Measurements from ENCODE around the gene CIITA.
A peak's percentile ranks its signal among the peaks of the same experiment; 100 is the strongest.
"Not testable (repeated sequence)": the region's sequence is repeated elsewhere in the genome, so short reads cannot be mapped to it uniquely, and the experiment has no call there.

Gene CIITA

DNA sequence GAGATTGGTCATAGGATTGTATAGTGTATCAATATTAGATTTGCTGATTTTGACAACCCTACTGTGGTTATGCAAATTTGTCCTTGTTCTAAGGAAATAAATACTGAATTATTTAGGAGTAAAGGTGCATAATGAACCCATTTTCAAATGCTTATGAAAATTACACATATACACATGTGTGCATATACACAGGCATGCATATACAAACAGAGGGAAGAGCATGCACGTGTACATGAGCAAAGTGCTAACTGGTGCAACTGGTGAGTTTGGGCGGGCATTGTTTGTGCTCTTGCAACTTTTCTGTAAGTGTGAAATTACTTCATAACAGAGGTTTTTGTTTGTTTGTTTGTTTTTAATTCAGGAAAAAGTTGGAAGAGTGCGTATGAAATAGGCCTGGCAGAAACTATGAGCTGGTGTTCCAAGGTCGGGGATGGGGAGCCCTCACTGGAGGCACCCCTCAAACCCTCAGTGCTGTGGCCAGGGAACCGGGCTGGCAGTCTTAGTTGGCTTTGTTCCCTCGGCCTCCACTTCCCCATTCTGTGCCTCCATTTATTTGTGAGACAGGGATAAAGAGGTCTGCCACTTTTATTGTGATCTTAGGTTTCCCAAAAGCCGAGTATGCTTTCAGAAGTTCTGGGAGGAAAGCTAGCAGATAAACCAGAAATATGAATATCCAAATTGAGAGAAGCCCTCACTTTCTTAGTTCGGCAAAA lies 59.4 kb downstream of the CIITA start:
- DNase-seq, result no peak

GRCh38 chr16:10937068-10937859 lies 60.3 kb downstream of the CIITA start:
- no peak for DNase-seq

- no peak for DNase-seq
Measured at GRCh38 chr16:10938321-10938720, 61.3 kb downstream of the CIITA start.

GRCh38 chr16:10938796-10939648 lies 62.0 kb downstream of the CIITA start:
- DNase-seq, result no peak

DNA sequence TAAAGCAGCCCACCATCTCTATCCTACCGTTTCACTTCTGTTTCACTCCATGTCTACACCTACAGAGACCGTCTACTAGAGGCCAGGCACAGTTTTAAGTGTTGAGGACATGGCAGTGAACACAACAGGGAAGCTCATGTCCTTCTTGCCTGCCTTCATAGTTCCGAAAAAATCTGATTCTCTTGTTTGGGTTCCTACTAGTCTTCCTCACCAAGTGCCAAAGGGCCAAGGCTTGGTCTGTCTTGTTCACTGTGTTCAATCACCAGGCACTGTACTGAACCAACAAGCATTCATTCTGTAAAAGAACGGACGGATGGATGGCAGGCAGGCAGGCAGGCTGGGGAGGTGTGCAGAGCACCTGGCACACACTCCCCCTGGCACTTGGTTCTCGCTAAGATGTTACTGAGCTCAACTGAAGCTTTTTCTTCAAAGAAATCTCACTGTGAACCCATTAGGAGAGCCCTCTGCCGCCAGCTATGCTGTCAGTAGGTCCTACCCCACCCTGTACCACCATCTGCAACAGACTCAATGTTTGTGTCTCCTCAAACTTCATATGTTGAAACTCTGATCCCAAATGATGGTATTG lies 62.7 kb downstream of the CIITA start:
- no peak for DNase-seq

- DNase-seq, result no peak
Measured at GRCh38 chr16:10940501-10941079, 63.6 kb downstream of the CIITA start.

GRCh38 chr16:10941127-10941933 lies 64.3 kb downstream of the CIITA start:
- no peak for DNase-seq

DNA sequence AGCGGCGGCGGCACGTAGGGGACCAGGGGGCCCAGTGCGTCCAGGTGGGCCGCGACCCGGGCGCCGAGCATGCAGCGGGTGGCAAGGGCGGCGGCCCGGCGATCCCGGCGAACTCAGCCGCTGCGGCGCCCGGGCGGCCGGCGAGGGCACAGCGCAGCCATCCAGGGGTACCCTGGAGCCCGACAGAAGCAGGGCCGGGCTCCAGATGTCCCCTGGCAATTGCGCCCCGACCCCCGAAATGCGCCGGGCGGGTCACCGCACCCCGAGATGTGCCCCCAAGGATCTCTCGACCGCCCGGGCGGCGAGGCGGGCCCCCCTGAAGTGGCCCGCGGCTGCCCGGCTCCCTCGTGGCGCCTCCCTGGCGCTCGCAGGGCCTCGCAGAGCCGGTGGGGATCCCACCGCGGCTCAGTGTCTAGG lies 64.9 kb downstream of the CIITA start:
- not testable (repeated sequence) for DNase-seq

GRCh38 chr16:10942352-10943063 lies 65.5 kb downstream of the CIITA start, which contains the start of gene DEXI:
DEXI (minus strand) TSS chr16:10942468; CDS start chr16:10942005, 463 bp downstream.
- peak; percentile 92 for DNase-seq

- DNase-seq, result no peak
Measured at GRCh38 chr16:10943064-10943353, 66.0 kb downstream of the CIITA start.

GRCh38 chr16:10944249-10945064 lies 67.5 kb downstream of the CIITA start, which contains the start of gene CLEC16A:
CLEC16A (plus strand) TSS chr16:10944564; CDS start chr16:10944718, 154 bp downstream.
- peak; percentile 96 for DNase-seq

- no peak for DNase-seq
Measured at GRCh38 chr16:10945065-10945787, 68.2 kb downstream of the CIITA start.

DNA sequence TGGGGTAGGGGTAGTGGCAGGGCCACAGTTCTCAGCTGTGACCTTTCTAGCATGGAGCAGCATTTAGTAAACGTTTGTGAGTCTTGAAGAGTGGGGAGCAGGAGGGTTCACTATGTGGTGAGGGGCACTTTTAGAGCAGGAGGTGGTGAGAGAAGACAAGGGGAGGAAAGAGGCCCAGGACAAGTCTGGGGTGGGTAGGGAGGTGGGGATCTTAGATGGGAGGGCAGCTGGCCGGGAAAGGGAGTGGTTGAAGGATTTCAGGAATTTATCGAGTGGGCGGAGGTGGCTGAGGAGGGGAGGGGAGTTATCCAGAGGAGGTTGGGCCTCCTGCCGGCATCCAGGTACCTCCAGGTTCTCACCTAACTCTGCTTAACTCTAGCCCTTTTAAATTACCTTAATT lies 69.3 kb downstream of the CIITA start:
- no peak for DNase-seq

DNA sequence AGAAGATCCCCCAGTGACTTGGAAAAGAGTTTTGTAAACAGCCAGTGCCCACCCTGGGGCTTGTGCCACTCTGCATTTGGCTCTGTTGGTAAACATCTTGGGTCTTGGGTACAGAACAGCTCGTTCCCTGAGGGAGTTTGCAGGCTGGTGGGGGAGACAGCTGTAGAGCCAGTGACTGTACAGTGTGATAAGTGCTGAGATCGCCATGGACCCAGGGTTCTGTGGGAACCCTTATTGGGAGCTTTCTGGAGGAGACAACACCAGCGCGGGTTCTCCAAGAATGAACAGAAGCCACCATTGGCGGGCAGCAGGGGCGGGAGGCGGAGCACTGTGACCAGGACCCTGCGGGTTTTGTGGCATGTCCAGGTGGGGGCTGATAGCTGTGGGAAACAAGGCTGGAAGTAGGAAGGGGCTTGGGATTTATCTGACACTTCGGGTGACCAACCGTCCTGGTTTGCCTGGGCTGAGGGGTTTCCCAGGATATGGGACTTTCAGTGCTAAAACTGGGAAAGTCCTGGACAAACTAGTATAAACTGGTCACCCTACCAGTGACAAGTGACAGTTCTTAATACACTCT lies 70.3 kb downstream of the CIITA start:
- no peak for DNase-seq

GRCh38 chr16:10949424-10949970 lies 72.5 kb downstream of the CIITA start:
- DNase-seq, result no peak

GRCh38 chr16:10950393-10950792 lies 73.4 kb downstream of the CIITA start:
- no peak for DNase-seq

- DNase-seq, result no peak
Measured at GRCh38 chr16:10951026-10951425, 74.0 kb downstream of the CIITA start.

- no peak for DNase-seq
Measured at GRCh38 chr16:10954903-10955302, 77.9 kb downstream of the CIITA start.
